CD14-positive monocyte (primary cell): ENCODE results near the gene CHN2. TPM values are rescaled to one million over a fixed set of nuclear protein-coding genes. Genes with fewer than 3 reads are reported as not detected.
A peak's percentile ranks its signal among the peaks of the same experiment; 100 is the strongest.

Experiments used
- DNase-seq, 3 donors: peaks; one replicate each; pipeline ENCODE4 v3.0.0-alpha.2; 2011 to 2022
- H2AFZ ChIP-seq: 2 replicates; pipeline ENCODE4 v1.6.0; 2012; ENCODE audit warnings: mild to moderate bottlenecking, low read depth, low read length, inconsistent platforms; ENCODE audit not compliant: insufficient read depth, poor library complexity, severe bottlenecking
- H3K27ac ChIP-seq, 2 donors: 1 replicate in 1 of 2; 2 replicates in 1 of 2; pipeline ENCODE4 v1.5.1; 2012 to 2013; ENCODE audit warnings: low read length in 2 of 2, control low read depth in 1 of 2, inconsistent platforms in 1 of 2, low read depth in 1 of 2, mild to moderate bottlenecking in 1 of 2
- H3K27me3 ChIP-seq, 2 donors: one replicate each; pipeline versions ENCODE4 v1.6.0 to v1.6.1; 2011 to 2013; ENCODE audit warnings: low read length in 2 of 2; ENCODE audit not compliant: control insufficient read depth in 2 of 2, insufficient read depth in 2 of 2
- H3K36me3 ChIP-seq, 2 donors: replicated peaks in 1 of 2; 1 replicate in 1 of 2; 2 replicates in 1 of 2; pipeline versions ENCODE4 v1.5.1 to v1.6.1; 2012 to 2013; ENCODE audit warnings: low read length in 2 of 2, control low read depth in 1 of 2, inconsistent platforms in 1 of 2, mild to moderate bottlenecking in 1 of 2; ENCODE audit not compliant: insufficient read depth in 2 of 2, control insufficient read depth in 1 of 2
- H3K4me1 ChIP-seq, 2 donors: 1 replicate in 1 of 2; 2 replicates in 1 of 2; pipeline versions ENCODE4 v1.5.1 to v1.6.1; 2012 to 2013; ENCODE audit warnings: low read length in 2 of 2, control low read depth in 1 of 2, inconsistent platforms in 1 of 2, mild to moderate bottlenecking in 1 of 2, moderate library complexity in 1 of 2; ENCODE audit not compliant: insufficient read depth in 2 of 2, control insufficient read depth in 1 of 2
- H3K4me2 ChIP-seq: replicated peaks from 2 replicates; pipeline ENCODE3; 2012; ENCODE audit warnings: low read length, moderate library complexity, mild to moderate bottlenecking; ENCODE audit not compliant: poor library complexity, severe bottlenecking; ENCODE audit errors: extremely low read depth
- H3K4me3 ChIP-seq, 3 experiments: fragments of 200-600 bp in 1 of 3; sonication (generic) in 1 of 3; replicated peaks in 1 of 3; 1 replicate in 2 of 3; 2 replicates in 1 of 3; pipeline ENCODE4 v1.5.1; 2011 to 2013; ENCODE audit warnings: low read length in 3 of 3, mild to moderate bottlenecking in 3 of 3, control low read depth in 2 of 3, low read depth in 2 of 3, inconsistent platforms in 1 of 3, moderate library complexity in 1 of 3
- H3K79me2 ChIP-seq: 2 replicates; pipeline ENCODE4 v1.6.0; 2012; ENCODE audit warnings: mild to moderate bottlenecking, control low read depth, inconsistent platforms, low read length, moderate library complexity; ENCODE audit not compliant: insufficient read depth
- H3K9ac ChIP-seq: 2 replicates; pipeline ENCODE4 v1.6.0; 2017; ENCODE audit warnings: low read length, mild to moderate bottlenecking; ENCODE audit not compliant: insufficient read depth, poor library complexity, severe bottlenecking
- H3K9me3 ChIP-seq, 2 donors: replicated peaks in 1 of 2; 1 replicate in 1 of 2; 2 replicates in 1 of 2; pipeline versions ENCODE4 v1.5.1 to v1.6.1; 2012 to 2013; ENCODE audit warnings: low read length in 2 of 2, control low read depth in 1 of 2; ENCODE audit not compliant: control insufficient read depth in 1 of 2, insufficient read depth in 1 of 2
- H4K20me1 ChIP-seq: 2 replicates; pipeline ENCODE4 v1.6.0; 2012; ENCODE audit warnings: mild to moderate bottlenecking, low read length, control low read depth, moderate library complexity; ENCODE audit not compliant: insufficient read depth
- H3K27ac Mint-ChIP-seq, 7 donors: one replicate each; pipeline ENCODE4 v1.8.0; 2020; ENCODE audit warnings: mild to moderate bottlenecking in 7 of 7, mixed read lengths in 7 of 7, moderate library complexity in 6 of 7, inconsistent platforms in 2 of 7
- H3K27me3 Mint-ChIP-seq, 3 donors: one replicate each; pipeline ENCODE4 v1.8.0; 2021 to 2022; ENCODE audit warnings: low read depth in 3 of 3, mild to moderate bottlenecking in 3 of 3, mixed read lengths in 3 of 3, moderate library complexity in 3 of 3, inconsistent platforms in 1 of 3
- H3K36me3 Mint-ChIP-seq, 2 donors: one replicate each; pipeline ENCODE4 v1.8.0; 2020; ENCODE audit warnings: mixed read lengths in 2 of 2, inconsistent platforms in 1 of 2, mild to moderate bottlenecking in 1 of 2
- H3K4me1 Mint-ChIP-seq: one replicate; pipeline ENCODE4 v1.8.0; 2020; ENCODE audit warnings: mild to moderate bottlenecking, mixed read lengths
- H3K4me3 Mint-ChIP-seq, 2 donors: one replicate each; pipeline ENCODE4 v1.8.0; 2020; ENCODE audit warnings: mild to moderate bottlenecking in 2 of 2, mixed read lengths in 2 of 2, moderate library complexity in 1 of 2
- H3K9me3 Mint-ChIP-seq, 7 donors: one replicate each; pipeline ENCODE4 v1.8.0; 2020 to 2022; ENCODE audit warnings: mixed read lengths in 7 of 7, mild to moderate bottlenecking in 6 of 7, moderate library complexity in 6 of 7, inconsistent platforms in 2 of 7
- CTCF ChIP-seq: fragments of 200-600 bp; IDR thresholded peaks from one replicate; pipeline ENCODE4 v1.8.0; 2022; ENCODE audit warnings: antibody characterized with exemption, mild to moderate bottlenecking
- WGBS: methylation state at CpG from one replicate; pipeline ENCODE4 v1.1.5; 2013; ENCODE audit warnings: missing lambda C conversion rate; ENCODE audit not compliant: insufficient coverage; 5-methylcytosine and 5-hydroxymethylcytosine counted together
- intact Hi-C, 2 donors: fragments of 100-400 bp; cut with micrococcal nuclease; formaldehyde crosslinking; loops; one replicate each; pipeline versions ENCODE4 v1.15.0 to v1.15.1; 2023
- polyA plus RNA-seq, 3 donors: library from polyadenylated mRNA; depleted of rRNA in 1 of 3; unstranded in 2 of 3; stranded (reverse) in 1 of 3; fragments of 300-500 nt in 2 of 3; fragments of >200 nt in 1 of 3; fragmentation: Illumina TruSeq in 2 of 3; gene quantifications; 1 replicate in 2 of 3; 2 replicates in 1 of 3; pipeline ENCODE4 v1.2.3, GENCODE V29; 2012 to 2021

Gene CHN2
- polyA plus RNA-seq, 3 donors, result 26.6 to 66.5 (median 44.8) TPM

- 85% methylated on average over 2 of the region's 2 CpGs for WGBS
- Mint-ChIP-seq H3K36me3 (peaks cover 41 to 75% of the 10 kb centered on the region in 2 donors), H3K27me3 (no peaks in the 10 kb centered on the region), H3K4me1 (peaks cover 4% of the 10 kb centered on the region), H3K27ac (peak overlapping the region in 1 of 7 donors; percentile 17), H3K9me3 (peaks cover 0 to 3% (median 0%) of the 10 kb centered on the region in 7 donors), H3K4me3 (no peak overlapping the region)
- DNase-seq, result no peak
- Histone ChIP-seq H3K9me3 (no peaks in the 10 kb centered on the region), H3K79me2 (no peaks in the 10 kb centered on the region), H3K9ac (no peak overlapping the region), H3K27ac (no peak overlapping the region), H3K27me3 (no peaks in the 10 kb centered on the region), H3K36me3 (peaks cover 29 to 69% of the 10 kb centered on the region in 2 donors), H3K4me1 (no peaks in the 10 kb centered on the region), H3K4me3 (no peak overlapping the region), H4K20me1 (peaks cover 4% of the 10 kb centered on the region), H3K4me2 (no peak overlapping the region), H2AFZ (no peak overlapping the region)
- intact Hi-C loops, result no loop called here
- TF ChIP-seq CTCF, result no peak
Measured at GRCh38 chr7:29502133-29502532, 307.6 kb downstream of the CHN2 start.

- Histone ChIP-seq H3K4me2 (no peak overlapping the region), H4K20me1 (peaks cover 4% of the 10 kb centered on the region), H3K9ac (no peak overlapping the region), H2AFZ (no peak overlapping the region), H3K27me3 (no peaks in the 10 kb centered on the region), H3K36me3 (peaks cover 46 to 85% of the 10 kb centered on the region in 2 donors), H3K79me2 (no peaks in the 10 kb centered on the region), H3K27ac (no peak overlapping the region), H3K4me3 (no peak overlapping the region), H3K9me3 (no peaks in the 10 kb centered on the region), H3K4me1 (no peaks in the 10 kb centered on the region)
- intact Hi-C loops, result no loop called here
- Mint-ChIP-seq H3K4me3 (no peak overlapping the region), H3K27ac (no peak overlapping the region), H3K27me3 (no peaks in the 10 kb centered on the region), H3K36me3 (peaks cover 52 to 88% of the 10 kb centered on the region in 2 donors), H3K9me3 (peaks cover 0 to 1% (median 0%) of the 10 kb centered on the region in 7 donors), H3K4me1 (peaks cover 4% of the 10 kb centered on the region)
- no peak for TF ChIP-seq CTCF
- no peak for DNase-seq
- WGBS, result 100% methylated on average over 1 of the region's 4 CpGs
Measured at GRCh38 chr7:29505931-29506330, 311.4 kb downstream of the CHN2 start.
